PC-9 (cell line): ENCODE measurements around the gene TM6SF1. TPM values are rescaled to one million over a fixed set of nuclear protein-coding genes. Genes with fewer than 3 reads are reported as not detected.

ENCODE experiments used
- BruUV-seq: library from RNA; stranded (reverse); fragments of 400-500 nt; replicated peaks from 2 replicates; lab custom pipeline; 2021; lab: Mats Ljungman, UMichigan
- CTCF ChIA-PET: fragments of 300-600 bp; sonication (Branson Sonifier 250); formaldehyde crosslinking; loops from one replicate; lab custom pipeline; 2022; ENCODE audit warnings: antibody characterized with exemption; lab: Charles Lee
- POLR2A ChIA-PET: fragments of 300-600 bp; sonication (Branson Sonifier 250); formaldehyde crosslinking; loops from one replicate; lab custom pipeline; 2022; ENCODE audit warnings: antibody characterized with exemption; ENCODE audit not compliant: unreplicated experiment; lab: Charles Lee
- DNase-seq, 2 experiments: peaks; one replicate each; pipeline versions ENCODE4 v3.0.0 to v3.0.0-alpha.2; 2015 to 2022; ENCODE audit warnings: mixed read lengths in 1 of 2
- H2AFZ ChIP-seq: fragments of 200-600 bp; sonication (generic); 2 replicates; pipeline ENCODE4 v1.8.1; 2017; ENCODE audit warnings: antibody characterized with exemption
- H3F3A ChIP-seq: fragments of 200-600 bp; sonication (generic); 2 replicates; pipeline ENCODE4 v1.8.1; 2017; ENCODE audit warnings: antibody characterized with exemption, mild to moderate bottlenecking, low read depth; ENCODE audit not compliant: insufficient read depth
- H3K27ac ChIP-seq: fragments of 200-600 bp; sonication (generic); 2 replicates; pipeline ENCODE4 v1.6.1; 2016; ENCODE audit warnings: mixed run types
- H3K27me3 ChIP-seq: fragments of 200-600 bp; sonication (generic); 2 replicates; pipeline ENCODE4 v1.6.1; 2016; ENCODE audit warnings: low read depth, mixed run types; ENCODE audit not compliant: insufficient read depth
- H3K36me3 ChIP-seq: fragments of 200-600 bp; sonication (generic); 2 replicates; pipeline ENCODE4 v1.6.1; 2016; ENCODE audit warnings: low read depth, mixed run types
- H3K4me1 ChIP-seq: fragments of 200-600 bp; sonication (generic); replicated peaks from 2 replicates; pipeline ENCODE4 v1.6.1; 2016; ENCODE audit warnings: mixed run types; ENCODE audit not compliant: insufficient read depth
- H3K4me2 ChIP-seq: fragments of 200-600 bp; sonication (generic); 2 replicates; pipeline ENCODE4 v1.6.1; 2017; ENCODE audit warnings: mixed run types
- H3K4me3 ChIP-seq: fragments of 200-600 bp; sonication (generic); 2 replicates; pipeline ENCODE4 v1.6.1; 2016; ENCODE audit warnings: mixed run types
- H3K79me2 ChIP-seq: fragments of 200-600 bp; sonication (generic); 2 replicates; pipeline ENCODE4 v1.6.1; 2017; ENCODE audit warnings: low read depth, mixed run types
- H3K9me2 ChIP-seq: fragments of 200-600 bp; sonication (generic); 2 replicates; pipeline ENCODE4 v1.8.1; 2017; ENCODE audit warnings: mild to moderate bottlenecking; ENCODE audit not compliant: insufficient read depth
- H3K9me3 ChIP-seq: fragments of 200-600 bp; sonication (generic); 2 replicates; pipeline ENCODE4 v1.8.1; 2016; ENCODE audit warnings: low read depth; ENCODE audit not compliant: insufficient read depth
- H4K20me1 ChIP-seq: fragments of 200-600 bp; sonication (generic); 2 replicates; pipeline ENCODE4 v1.8.1; 2017; ENCODE audit not compliant: insufficient read depth
- CTCF ChIP-seq: fragments of 200-600 bp; sonication (generic); conservative IDR thresholded peaks from 2 replicates; pipeline ENCODE4 v1.6.1; 2017; ENCODE audit warnings: mixed run types, antibody characterized with exemption, mild to moderate bottlenecking, moderate library complexity
- EZH2 ChIP-seq: fragments of 200-600 bp; sonication (generic); IDR thresholded peaks from 2 replicates; pipeline ENCODE4 v1.8.0; 2017; ENCODE audit warnings: antibody characterized with exemption, low read depth
- intact Hi-C: fragments of 100-400 bp; cut with micrococcal nuclease; formaldehyde crosslinking; loops from one replicate; pipeline ENCODE4 v1.10.0; 2022; ENCODE audit not compliant: unreplicated experiment
- total RNA-seq: library from RNA; stranded (reverse); gene quantifications from 2 replicates; pipeline ENCODE4 v1.2.3, GENCODE V29; 2021

Gene TM6SF1
- total RNA-seq, 1 experiment from 2014 or later, result not detected

- Histone ChIP-seq H3K27ac (no peak overlapping the region), H3F3A (peaks cover 12% of the 10 kb centered on the region), H4K20me1 (peaks cover 52% of the 10 kb centered on the region), H3K9me3 (0 out of 2 replicates have a peak, but pooled peaks cover 5% of the 10 kb centered on the region), H3K4me2 (peak overlapping the region; percentile 98), H3K79me2 (peaks cover 63% of the 10 kb centered on the region), H3K4me3 (peak overlapping the region; percentile 95), H3K9me2 (no peaks in the 10 kb centered on the region), H3K27me3 (no peaks in the 10 kb centered on the region), H3K36me3 (peaks cover 13% of the 10 kb centered on the region; the same call in 1 of the 2 replicates), H2AFZ (no peak overlapping the region), H3K4me1 (peaks cover 27% of the 10 kb centered on the region)
- BruUV-seq, result no TSS peak
- intact Hi-C loops, result loop anchor here (5.0 kb wide), 2 partner anchors 222 to 497 kb away; no protein-coding TSS in a partner anchor
- DNase-seq, result no peak
- POLR2A ChIA-PET, result no interaction called here
- TF ChIP-seq EZH2, result no peak
- TF ChIP-seq CTCF, result no peak
- CTCF ChIA-PET, result no interaction called here
Measured at GRCh38 chr15:83065431-83065830, 42.0 kb upstream of the TM6SF1 start.

GRCh38 chr15:83066034-83066733 is 41.3 kb upstream of the TM6SF1 start:
- 0 out of 2 replicates have a peak, but pooled peaks cover 5% of the 10 kb centered on the region for H3K9me3 ChIP-seq
- intact Hi-C loops, result loop anchor here (5.0 kb wide), 2 partner anchors 221 to 496 kb away; no protein-coding TSS in a partner anchor
- H2AFZ ChIP-seq, result peak overlapping the region; percentile 91
- ChIA-PET POLR2A (no interaction called here), CTCF (interaction anchor here (0.6 kb wide), 1 partner anchor 195 kb away, joined by 3 read pairs; no protein-coding TSS in a partner anchor)
- peaks cover 27% of the 10 kb centered on the region for H3K4me1 ChIP-seq
- peak overlapping the region; percentile 98 for H3K4me2 ChIP-seq
- no peak for DNase-seq
- peaks cover 47% of the 10 kb centered on the region for H4K20me1 ChIP-seq
- peak overlapping the region; percentile 72 for H3K27ac ChIP-seq
- TF ChIP-seq EZH2 (no peak), CTCF (no peak)
- H3K9me2 ChIP-seq, result no peaks in the 10 kb centered on the region
- peak overlapping the region; percentile 95 for H3K4me3 ChIP-seq
- peaks cover 10% of the 10 kb centered on the region; the same call in 1 of the 2 replicates for H3K36me3 ChIP-seq
- H3K79me2 ChIP-seq, result peaks cover 56% of the 10 kb centered on the region
- BruUV-seq, result TSS peak; percentile 41
- peaks cover 12% of the 10 kb centered on the region for H3F3A ChIP-seq
- no peaks in the 10 kb centered on the region for H3K27me3 ChIP-seq

GRCh38 chr15:83066734-83067637 is 40.5 kb upstream of the TM6SF1 start, which contains the start of gene BTBD1:
Gene BTBD1 (minus strand): TSS chr15:83067252. CDS start chr15:83067151, 101 bp downstream.
- H3K27me3 ChIP-seq, result no peaks in the 10 kb centered on the region
- 0 out of 2 replicates have a peak, but pooled peaks cover 5% of the 10 kb centered on the region for H3K9me3 ChIP-seq
- H3K4me3 ChIP-seq, result peak within 1 kb of the TSS; percentile 95
- peak within 1 kb of the TSS; percentile 91 for H2AFZ ChIP-seq
- TF ChIP-seq CTCF (no peak; the same call in 1 of the 2 replicates), EZH2 (no peak)
- peaks cover 12% of the 10 kb centered on the region for H3F3A ChIP-seq
- peak within 1 kb of the TSS; percentile 98 for H3K4me2 ChIP-seq
- H3K9me2 ChIP-seq, result no peaks in the 10 kb centered on the region
- peak within 1 kb of the TSS; percentile 72 for H3K27ac ChIP-seq
- BruUV-seq, result no TSS peak
- intact Hi-C loops, result loop anchor here (1.0 to 5.0 kb wide), 3 partner anchors 56 to 495 kb away; partner anchors contain the start of gene C15orf40
- H4K20me1 ChIP-seq, result peaks cover 41% of the 10 kb centered on the region
- DNase-seq, result peak; percentile 86 to 93
- H3K36me3 ChIP-seq, result peaks cover 5% of the 10 kb centered on the region; the same call in 1 of the 2 replicates
- H3K4me1 ChIP-seq, result peaks cover 27% of the 10 kb centered on the region
- H3K79me2 ChIP-seq, result peaks cover 48% of the 10 kb centered on the region
- CTCF ChIA-PET, result interaction anchor here (0.6 kb wide), 1 partner anchor 195 kb away, joined by 3 read pairs; no protein-coding TSS in a partner anchor
- POLR2A ChIA-PET, result interaction anchor here (0.5 to 0.7 kb wide), 5 partner anchors 37 to 1077 kb away, joined by 3 to 5 read pairs (median 4); no protein-coding TSS in a partner anchor
